Fibroblast of skin of left biceps (primary cell): ENCODE results near the gene ABLIM1.

Experiments
- DNase-seq, 2 experiments: peaks; one replicate each; pipeline ENCODE4 v3.0.0-alpha.2; 2013; ENCODE audit warnings: low read depth in 2 of 2

ABLIM1 gene

DNA sequence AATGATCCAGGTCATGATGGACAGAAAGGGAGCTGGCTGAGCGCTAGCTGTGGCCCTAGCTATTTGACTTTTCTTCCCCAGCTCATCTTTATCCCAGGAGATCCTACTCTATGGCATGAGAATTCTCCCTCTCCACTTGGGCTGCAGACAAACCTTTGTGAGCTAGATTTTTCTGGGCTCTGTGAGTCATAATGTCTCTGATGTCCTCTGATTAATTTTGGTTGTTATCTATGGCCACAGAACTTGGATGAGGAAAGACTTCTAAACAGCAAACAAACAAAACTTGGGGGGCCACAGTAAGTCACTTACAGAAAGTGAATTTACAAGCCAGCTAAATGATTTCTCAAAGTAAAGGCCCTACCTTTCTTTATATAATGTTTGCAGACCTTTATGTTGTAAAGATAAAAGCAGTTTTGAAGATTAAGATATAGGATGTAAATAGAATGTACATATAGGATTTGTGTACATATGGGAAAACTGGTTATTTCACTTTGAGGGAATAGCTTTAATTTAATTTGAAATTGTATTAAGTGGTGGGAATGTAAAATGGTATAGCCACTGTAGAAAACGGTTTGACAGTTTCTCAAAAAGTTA is 10.4 kb downstream of the ABLIM1 start:
- DNase-seq: no peak

DNA sequence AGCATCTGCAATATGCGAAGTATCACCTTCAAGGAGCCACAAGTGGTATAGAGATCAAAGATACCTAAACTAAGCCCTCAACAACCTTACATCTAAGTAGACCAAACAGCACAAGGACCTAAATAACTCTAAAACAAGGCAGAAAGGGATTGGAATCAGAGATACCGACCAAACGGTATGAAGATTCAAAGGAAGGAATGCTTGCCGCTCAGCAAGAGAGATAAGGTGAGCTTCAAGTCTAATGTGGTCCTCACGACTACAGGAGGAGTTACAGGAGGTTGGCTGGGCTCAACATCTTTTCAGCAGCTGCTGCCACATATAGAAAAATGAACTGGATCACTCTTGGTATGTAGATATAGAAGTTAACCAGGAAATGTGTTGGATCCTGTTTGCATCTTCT is 11.6 kb downstream of the ABLIM1 start:
- no peak for DNase-seq

DNA sequence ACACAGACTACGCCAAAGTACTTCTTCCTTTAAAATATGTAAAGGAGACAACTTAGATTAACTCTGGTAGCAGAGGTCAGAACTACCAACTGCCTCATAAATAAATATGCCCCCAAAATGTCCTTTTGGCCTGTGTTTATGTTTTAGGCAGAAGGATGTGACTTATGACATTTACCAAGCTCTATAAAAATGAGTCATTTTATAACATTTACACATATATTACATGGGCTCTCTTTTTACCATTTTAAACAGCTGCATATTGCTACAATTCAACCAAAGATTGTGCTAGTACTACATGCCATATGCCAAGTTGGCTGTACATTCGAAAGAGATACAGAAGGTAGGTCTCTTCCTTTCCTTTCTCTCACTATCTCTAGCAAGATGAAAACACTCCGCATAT is 12.4 kb downstream of the ABLIM1 start:
- DNase-seq: no peak

GRCh38 chr10:114643158-114643557 is 14.9 kb downstream of the ABLIM1 start:
- no peak for DNase-seq

- no peak for DNase-seq
Measured at GRCh38 chr10:114642729-114643128, 15.3 kb downstream of the ABLIM1 start.

DNA sequence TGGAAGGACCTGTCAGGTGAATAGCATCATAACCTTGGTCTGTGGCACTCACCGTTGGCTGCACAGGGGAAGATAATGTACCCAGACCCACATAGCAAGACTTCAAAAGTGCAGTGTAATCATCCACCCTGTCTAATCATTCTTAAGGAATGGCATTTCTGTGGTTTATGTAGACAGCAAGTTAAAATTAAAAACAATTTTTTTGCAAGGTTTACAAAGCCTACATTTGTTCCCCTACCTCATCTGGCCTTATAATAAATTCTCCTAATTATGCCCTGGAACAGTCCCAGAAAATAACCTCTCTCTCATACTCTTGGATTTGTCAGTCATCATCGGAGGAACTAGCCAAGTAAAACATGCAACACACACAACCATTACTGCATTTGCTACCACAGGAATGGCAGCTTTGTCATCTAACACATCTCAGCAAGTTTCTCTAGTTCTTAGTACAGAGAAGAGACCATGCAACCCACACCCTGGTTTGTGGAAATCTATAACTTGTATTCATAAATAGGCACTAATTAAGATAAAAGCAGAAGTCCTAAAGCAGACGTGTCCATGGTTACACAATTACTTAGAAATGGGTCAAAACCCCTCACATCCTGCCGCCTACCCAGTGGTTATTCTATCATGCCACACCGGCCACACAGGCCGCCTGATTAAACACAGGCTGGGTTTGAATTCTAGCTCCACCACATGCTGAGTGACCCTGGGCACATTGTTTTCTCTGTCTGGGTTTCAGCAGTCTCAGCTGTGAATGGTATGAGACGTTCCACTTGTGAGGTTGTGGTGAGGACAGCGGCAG is 19.1 kb downstream of the ABLIM1 start:
- peak; percentile 92 to 93 for DNase-seq

DNA sequence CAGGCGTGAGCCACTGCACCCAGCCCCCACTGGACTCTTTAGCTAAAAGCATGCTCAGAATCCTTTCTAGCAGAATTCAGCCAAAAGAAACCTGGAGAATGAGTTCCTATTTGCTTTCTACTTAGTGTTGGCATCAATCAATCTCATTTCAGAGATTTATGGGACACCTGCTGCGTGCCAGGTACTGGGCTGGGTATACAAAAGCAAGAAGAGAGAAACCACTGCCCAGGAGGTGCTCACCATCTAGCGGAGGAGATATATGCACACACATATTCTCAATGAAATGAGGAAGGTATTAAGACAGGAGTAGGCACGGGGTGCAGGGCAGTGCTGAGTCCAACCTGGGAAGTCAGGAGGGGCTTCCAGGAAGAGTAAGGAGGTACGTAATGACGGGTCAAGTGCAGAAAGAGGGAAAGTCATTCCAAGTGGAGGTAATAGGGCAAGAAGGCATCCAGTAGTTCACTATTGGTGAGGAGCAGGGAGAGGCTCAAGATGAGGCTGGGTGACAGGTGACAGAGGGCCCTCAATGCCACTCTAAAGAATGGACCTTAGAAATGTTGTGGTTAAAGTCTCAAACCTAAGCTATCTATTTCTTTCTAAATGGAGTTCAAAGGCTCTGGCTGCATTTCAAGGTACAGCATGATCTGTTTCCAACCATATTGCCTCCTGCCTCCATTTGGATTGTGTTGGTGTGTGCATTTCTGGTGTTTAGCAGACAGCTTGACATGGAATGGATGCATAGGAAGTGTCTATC is 22.1 kb downstream of the ABLIM1 start:
- no peak for DNase-seq

- DNase-seq: no peak
Measured at GRCh38 chr10:114635101-114635500, 23.0 kb downstream of the ABLIM1 start.

GRCh38 chr10:114634609-114634979 is 23.5 kb downstream of the ABLIM1 start:
- DNase-seq: peak; percentile 74 to 75

- peak; percentile 70 to 74 for DNase-seq
Measured at GRCh38 chr10:114632869-114633715, 25.0 kb downstream of the ABLIM1 start.

- DNase-seq: no peak
Measured at GRCh38 chr10:114631666-114632417, 26.2 kb downstream of the ABLIM1 start.

DNA sequence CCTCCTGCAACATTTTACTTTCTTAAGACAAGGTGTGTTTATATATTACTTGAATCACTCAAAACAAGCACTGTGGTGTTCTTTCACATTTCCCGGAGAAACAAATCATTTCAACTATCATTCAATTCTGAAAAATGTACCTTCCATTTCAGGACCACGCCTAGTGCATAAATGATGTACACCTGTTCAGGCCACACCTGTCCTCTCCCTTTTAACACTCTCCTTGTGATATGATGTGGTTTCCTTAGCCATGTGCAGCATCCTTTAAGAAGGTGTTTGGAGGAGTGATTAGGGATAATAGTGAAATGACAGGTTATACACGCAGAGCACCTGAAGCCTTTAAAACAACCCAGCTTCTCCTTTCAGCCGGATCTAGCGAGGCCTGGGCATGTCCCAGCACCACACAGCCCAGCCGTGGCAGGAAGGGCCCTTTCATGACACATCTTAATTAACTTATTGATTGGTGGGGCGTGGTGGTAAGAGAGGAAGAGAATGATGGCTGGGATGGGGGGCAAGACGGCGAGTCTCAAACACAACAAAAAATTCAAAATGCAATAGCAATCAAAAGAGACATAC is 26.9 kb downstream of the ABLIM1 start:
- DNase-seq: no peak

DNA sequence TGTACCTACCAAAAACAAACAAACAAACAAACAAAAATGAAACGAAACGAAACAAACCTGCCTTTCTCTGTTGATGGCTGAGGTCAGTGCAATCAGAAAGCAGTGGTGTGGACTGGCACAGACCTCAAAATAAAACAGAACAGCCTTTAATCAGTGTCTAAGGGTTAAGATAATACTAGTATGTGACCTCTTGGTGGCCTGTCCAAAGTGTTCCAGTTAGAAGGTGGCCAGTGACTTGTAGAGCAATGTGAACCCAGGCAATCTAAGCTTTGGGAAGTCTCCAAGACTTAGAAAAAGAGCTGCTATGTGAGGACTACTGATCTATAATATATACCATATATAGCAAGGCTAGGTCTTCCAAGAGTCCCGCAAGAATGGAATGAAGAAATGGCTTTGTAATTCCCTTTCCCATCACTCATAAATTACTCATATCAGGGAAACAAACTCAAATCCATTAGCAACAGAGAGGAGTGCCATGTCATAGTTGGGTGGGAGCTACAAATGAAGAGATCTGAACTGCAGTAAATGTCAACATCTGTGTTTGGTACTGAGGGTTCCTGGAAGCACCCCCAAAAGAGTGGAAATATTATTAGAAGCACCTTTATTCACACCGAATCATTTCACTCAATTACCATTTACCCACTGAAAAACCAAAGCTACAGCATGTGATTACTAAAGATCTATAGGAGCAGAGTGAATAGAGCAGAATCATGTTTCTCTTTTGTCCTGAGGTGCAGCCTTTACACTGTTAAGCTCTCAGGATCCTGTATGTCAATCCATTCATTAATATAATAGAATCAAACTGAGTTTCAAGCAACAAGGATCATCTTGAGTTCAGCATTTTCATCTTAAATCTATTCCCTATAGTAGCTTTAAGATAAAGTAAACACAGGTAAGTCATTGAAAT is 28.0 kb downstream of the ABLIM1 start:
- DNase-seq: peak in 1 of 2 experiments; percentile 39

DNA sequence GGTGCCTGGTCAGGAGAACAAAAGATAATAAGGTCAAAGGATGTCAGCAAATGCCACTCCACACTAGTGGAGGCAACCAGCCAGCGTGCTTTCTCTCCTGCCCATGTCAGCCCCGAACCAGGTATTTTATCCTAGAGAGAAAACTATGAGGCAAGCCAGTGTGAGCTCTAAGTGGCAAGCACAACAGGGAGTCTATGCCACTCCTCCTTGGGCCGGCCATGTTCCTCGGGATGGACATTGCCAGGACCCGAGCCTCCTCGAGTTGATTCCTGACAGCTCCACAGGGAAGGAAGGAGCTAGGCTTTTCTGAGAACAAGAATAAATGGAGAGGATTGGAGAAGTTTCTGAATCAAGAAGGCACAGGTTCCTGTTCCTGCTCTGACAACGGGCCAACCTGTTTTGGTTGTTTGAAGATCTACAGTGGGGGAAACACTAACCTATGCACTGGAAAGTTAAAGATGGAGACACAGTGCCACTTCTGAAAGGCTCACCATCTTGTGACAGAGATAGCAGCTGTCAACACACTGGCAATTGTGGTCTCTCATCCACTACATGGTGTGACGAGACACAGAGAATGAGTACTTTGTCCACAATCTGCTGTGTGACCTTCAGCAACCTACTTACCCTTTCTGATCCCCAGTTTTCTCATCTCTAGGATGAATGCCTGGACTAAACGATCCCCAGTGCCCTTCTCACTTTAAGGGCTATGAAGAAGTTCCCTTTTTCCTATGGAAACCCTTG is 28.8 kb downstream of the ABLIM1 start:
- DNase-seq: no peak

- no peak for DNase-seq
Measured at GRCh38 chr10:114628106-114628505, 30.0 kb downstream of the ABLIM1 start.

DNA sequence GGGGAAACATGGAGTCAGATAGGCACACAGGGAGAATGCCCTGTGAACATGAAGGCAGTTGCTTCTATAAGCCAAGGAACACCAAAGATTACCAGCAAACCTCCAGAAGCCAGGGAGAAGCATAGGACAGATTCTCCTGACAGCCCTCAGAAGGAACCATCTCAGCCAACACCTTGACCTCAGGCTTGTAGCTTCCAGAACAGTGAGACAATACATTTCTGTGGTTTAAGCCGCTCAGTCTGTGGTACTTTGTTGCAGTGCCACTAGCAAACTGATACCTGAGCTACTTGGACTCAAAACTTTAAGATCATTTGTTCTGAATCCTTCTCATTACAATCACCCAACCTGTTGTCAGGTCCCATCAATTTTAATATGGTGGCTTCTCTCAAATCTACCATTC is 31.2 kb downstream of the ABLIM1 start:
- DNase-seq: no peak

DNA sequence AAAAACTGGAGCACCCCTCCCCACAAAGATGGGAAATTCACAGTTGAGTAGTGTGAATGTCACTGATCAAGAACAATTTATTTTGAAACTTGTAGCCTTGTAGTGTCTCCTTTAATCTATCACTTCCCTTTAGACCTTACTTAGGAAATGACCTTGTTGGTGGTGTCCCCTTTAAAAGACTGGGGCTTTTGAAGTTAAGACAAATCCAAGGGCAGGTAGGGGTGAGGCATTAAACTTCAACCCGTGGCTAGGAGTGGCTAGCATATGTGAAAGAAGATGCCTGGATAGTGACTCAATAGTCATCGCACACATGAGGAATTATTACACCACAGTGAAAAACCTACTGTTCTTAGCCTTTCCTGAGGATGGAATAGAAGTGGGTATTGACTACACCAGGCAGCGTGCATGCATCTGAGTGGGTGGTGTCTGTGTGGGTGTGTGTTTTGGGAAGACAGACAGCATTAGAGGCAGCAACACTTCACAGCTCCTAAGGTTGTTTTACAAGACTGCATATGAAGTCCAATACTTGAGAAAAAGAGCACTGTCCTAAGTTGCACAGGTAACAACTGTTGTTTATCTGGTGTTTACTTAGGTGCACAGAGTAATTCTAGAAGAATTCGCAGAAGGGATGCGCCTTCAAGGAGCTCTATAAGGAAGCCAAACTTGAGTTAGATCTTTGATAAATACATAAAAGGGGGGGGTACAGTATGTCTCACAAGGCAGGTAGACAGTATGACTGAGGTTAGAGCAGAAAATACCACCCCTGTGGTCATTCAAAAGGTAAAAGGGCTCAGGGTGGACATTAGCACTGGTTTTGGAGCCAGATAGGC is 32.9 kb downstream of the ABLIM1 start:
- no peak for DNase-seq

GRCh38 chr10:114624422-114624821 is 33.7 kb downstream of the ABLIM1 start:
- no peak for DNase-seq
